Rectal smooth muscle tissue (tissue), 1 donor: ENCODE data around the gene GATAD1.
"Not testable (repeated sequence)": the region's sequence is repeated elsewhere in the genome, so short reads cannot be mapped to it uniquely, and the experiment has no call there.

Experiments
- H3K27ac ChIP-seq: one replicate; pipeline ENCODE4 v1.7.0; 2013; ENCODE audit warnings: low read depth, low read length, inconsistent platforms
- H3K27me3 ChIP-seq: one replicate; pipeline ENCODE4 v1.7.0; 2013; ENCODE audit warnings: low read length; ENCODE audit not compliant: control insufficient read depth, insufficient read depth
- H3K36me3 ChIP-seq: one replicate; pipeline ENCODE4 v1.7.0; 2013; ENCODE audit warnings: low read length; ENCODE audit not compliant: control insufficient read depth, insufficient read depth
- H3K4me1 ChIP-seq: one replicate; pipeline ENCODE4 v1.7.0; 2013; ENCODE audit warnings: low read length; ENCODE audit not compliant: control insufficient read depth, insufficient read depth
- H3K4me3 ChIP-seq: one replicate; pipeline ENCODE4 v1.7.0; 2013; ENCODE audit warnings: low read length
- H3K9ac ChIP-seq: one replicate; pipeline ENCODE4 v1.7.0; 2013; ENCODE audit warnings: low read length

Gene GATAD1

GRCh38 chr7:92448205-92448747, 994 bp downstream of the GATAD1 start:
- Histone ChIP-seq H3K9ac (peak overlapping the region; percentile 57), H3K27ac (peak overlapping the region; percentile 88), H3K36me3 (peaks cover 23% of the 10 kb centered on the region), H3K4me3 (peak overlapping the region; percentile 88), H3K4me1 (peaks cover 3% of the 10 kb centered on the region), H3K27me3 (no peaks in the 10 kb centered on the region)

GRCh38 chr7:92451645-92452044, 4.4 kb downstream of the GATAD1 start:
- Histone ChIP-seq H3K27me3 (no peaks in the 10 kb centered on the region), H3K27ac (no peak overlapping the region), H3K4me3 (no peak overlapping the region), H3K9ac (no peak overlapping the region), H3K36me3 (peaks cover 41% of the 10 kb centered on the region), H3K4me1 (peaks cover 3% of the 10 kb centered on the region)

GRCh38 chr7:92456236-92456635, 9.0 kb downstream of the GATAD1 start:
- Histone ChIP-seq H3K9ac (no peak overlapping the region), H3K4me1 (no peaks in the 10 kb centered on the region), H3K27me3 (no peaks in the 10 kb centered on the region), H3K4me3 (no peak overlapping the region), H3K27ac (no peak overlapping the region), H3K36me3 (peaks cover 32% of the 10 kb centered on the region)

GRCh38 chr7:92460109-92460508, 12.8 kb downstream of the GATAD1 start:
- Histone ChIP-seq H3K27ac (no peak overlapping the region), H3K4me3 (no peak overlapping the region), H3K27me3 (no peaks in the 10 kb centered on the region), H3K9ac (no peak overlapping the region), H3K36me3 (peaks cover 12% of the 10 kb centered on the region), H3K4me1 (no peaks in the 10 kb centered on the region)

- Histone ChIP-seq H3K4me3 (no peak overlapping the region), H3K27me3 (no peaks in the 10 kb centered on the region), H3K36me3 (peaks cover 9% of the 10 kb centered on the region), H3K9ac (no peak overlapping the region), H3K4me1 (no peaks in the 10 kb centered on the region), H3K27ac (no peak overlapping the region)
Measured at GRCh38 chr7:92460510-92460909, 13.2 kb downstream of the GATAD1 start.

GRCh38 chr7:92461027-92462003, 14.0 kb downstream of the GATAD1 start:
- Histone ChIP-seq H3K4me3 (no peak overlapping the region), H3K36me3 (peaks cover 2% of the 10 kb centered on the region), H3K9ac (no peak overlapping the region), H3K27me3 (no peaks in the 10 kb centered on the region), H3K27ac (no peak overlapping the region), H3K4me1 (no peaks in the 10 kb centered on the region)

- H3K4me1 ChIP-seq, result no peaks in the 10 kb centered on the region
- no peak overlapping the region for H3K9ac ChIP-seq
- H3K36me3 ChIP-seq, result no peaks in the 10 kb centered on the region
- no peak overlapping the region for H3K27ac ChIP-seq
- H3K4me3 ChIP-seq, result no peak overlapping the region
- H3K27me3 ChIP-seq, result no peaks in the 10 kb centered on the region
Measured at GRCh38 chr7:92462560-92462959, 15.3 kb downstream of the GATAD1 start.

GRCh38 chr7:92464515-92464914, 17.2 kb downstream of the GATAD1 start:
- Histone ChIP-seq H3K27ac (no peak overlapping the region), H3K9ac (no peak overlapping the region), H3K4me3 (no peak overlapping the region), H3K27me3 (no peaks in the 10 kb centered on the region), H3K4me1 (no peaks in the 10 kb centered on the region), H3K36me3 (no peaks in the 10 kb centered on the region)

GRCh38 chr7:92466682-92467081, 19.4 kb downstream of the GATAD1 start:
- H3K9ac ChIP-seq, result no peak overlapping the region
- H3K27ac ChIP-seq, result no peak overlapping the region
- no peaks in the 10 kb centered on the region for H3K4me1 ChIP-seq
- no peaks in the 10 kb centered on the region for H3K27me3 ChIP-seq
- no peaks in the 10 kb centered on the region for H3K36me3 ChIP-seq
- H3K4me3 ChIP-seq, result no peak overlapping the region

GRCh38 chr7:92468589-92468988, 21.3 kb downstream of the GATAD1 start:
- not testable (repeated sequence) for H3K9ac ChIP-seq, H3K4me3 ChIP-seq, H3K27me3 ChIP-seq, H3K36me3 ChIP-seq, H3K27ac ChIP-seq, H3K4me1 ChIP-seq

GRCh38 chr7:92473989-92474388, 26.7 kb downstream of the GATAD1 start:
- H3K9ac ChIP-seq, H3K36me3 ChIP-seq, H3K4me3 ChIP-seq, H3K4me1 ChIP-seq, H3K27me3 ChIP-seq, H3K27ac ChIP-seq: not testable (repeated sequence)

GRCh38 chr7:92475261-92475770, 28.0 kb downstream of the GATAD1 start:
- H3K9ac ChIP-seq, H3K27ac ChIP-seq, H3K27me3 ChIP-seq, H3K36me3 ChIP-seq, H3K4me3 ChIP-seq, H3K4me1 ChIP-seq: not testable (repeated sequence)
